ENCODE results near the gene CYFIP2.

CYFIP2 gene

DNA sequence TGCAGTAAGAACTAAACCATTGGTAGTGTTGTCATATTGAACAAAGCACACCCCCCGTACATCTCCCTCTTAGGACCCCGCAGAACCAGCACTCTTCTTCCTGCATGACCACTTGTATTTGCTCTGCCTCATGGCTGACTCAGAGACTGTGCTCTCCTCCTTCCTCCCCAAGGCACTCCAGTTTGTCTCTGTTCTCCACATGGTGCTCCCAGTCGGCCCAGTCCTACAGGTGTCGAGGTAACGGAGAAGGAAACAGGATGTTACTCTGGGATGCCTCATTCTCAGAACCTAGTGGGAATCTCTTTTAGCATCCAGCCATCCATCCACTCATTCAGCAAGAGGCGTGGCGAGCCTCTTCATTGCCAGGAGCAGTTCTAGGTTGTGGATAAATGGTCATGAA, 97.1 kb downstream of the CYFIP2 start:
- no peak for DNase-seq

- DNase-seq = no peak
Observed at GRCh38 chr5:157365732-157366131, 99.8 kb downstream of the CYFIP2 start.

GRCh38 chr5:157366741-157367674, 101.1 kb downstream of the CYFIP2 start:
- no peak for DNase-seq

DNA sequence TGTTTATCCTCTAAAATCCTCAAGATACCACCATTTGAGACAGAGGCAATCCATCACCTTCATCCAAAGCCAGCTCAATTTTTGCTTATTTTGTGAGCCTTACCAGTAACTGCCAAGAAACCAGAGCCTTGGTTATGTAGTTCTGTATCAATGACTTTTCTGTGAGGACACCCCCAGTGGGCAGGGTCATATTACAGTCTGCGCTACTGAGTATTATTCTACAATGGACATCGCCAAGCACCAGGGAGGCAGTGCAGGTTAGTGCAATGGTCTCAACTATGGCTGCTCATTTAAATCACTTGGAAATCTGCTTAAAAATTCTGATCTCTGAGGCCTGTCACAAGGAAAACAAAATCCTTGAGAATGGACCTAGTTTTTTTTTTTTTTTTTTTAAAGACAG, 103.6 kb downstream of the CYFIP2 start:
- DNase-seq = no peak

GRCh38 chr5:157370967-157371366, 105.0 kb downstream of the CYFIP2 start:
- no peak for DNase-seq

- DNase-seq = no peak
Observed at GRCh38 chr5:157371655-157372471, 105.9 kb downstream of the CYFIP2 start.

GRCh38 chr5:157372472-157372822, 106.5 kb downstream of the CYFIP2 start:
- DNase-seq = no peak

GRCh38 chr5:157378509-157378908, 112.6 kb downstream of the CYFIP2 start:
- DNase-seq = no peak

GRCh38 chr5:157379983-157380382, 114.1 kb downstream of the CYFIP2 start:
- DNase-seq = no peak

DNA sequence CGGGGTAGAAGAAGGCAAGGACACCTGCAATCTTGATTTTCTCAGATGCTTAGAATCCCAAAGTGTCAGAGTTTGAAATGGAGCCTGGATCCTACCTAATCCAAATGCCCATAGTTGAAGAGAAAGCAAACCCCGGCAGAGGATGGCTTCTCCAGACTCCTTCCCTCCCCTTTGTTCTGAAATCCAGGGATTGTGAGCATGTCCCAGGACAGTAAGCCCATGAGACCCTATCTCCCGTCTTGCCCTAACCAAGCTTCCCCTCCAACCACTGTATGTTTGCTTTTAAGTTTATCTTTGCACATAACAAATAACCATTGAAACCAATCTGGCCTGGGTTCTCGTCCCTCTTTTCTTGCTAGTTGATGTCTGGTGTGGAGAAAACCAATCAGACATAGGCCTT, 115.8 kb downstream of the CYFIP2 start:
- DNase-seq = no peak

DNA sequence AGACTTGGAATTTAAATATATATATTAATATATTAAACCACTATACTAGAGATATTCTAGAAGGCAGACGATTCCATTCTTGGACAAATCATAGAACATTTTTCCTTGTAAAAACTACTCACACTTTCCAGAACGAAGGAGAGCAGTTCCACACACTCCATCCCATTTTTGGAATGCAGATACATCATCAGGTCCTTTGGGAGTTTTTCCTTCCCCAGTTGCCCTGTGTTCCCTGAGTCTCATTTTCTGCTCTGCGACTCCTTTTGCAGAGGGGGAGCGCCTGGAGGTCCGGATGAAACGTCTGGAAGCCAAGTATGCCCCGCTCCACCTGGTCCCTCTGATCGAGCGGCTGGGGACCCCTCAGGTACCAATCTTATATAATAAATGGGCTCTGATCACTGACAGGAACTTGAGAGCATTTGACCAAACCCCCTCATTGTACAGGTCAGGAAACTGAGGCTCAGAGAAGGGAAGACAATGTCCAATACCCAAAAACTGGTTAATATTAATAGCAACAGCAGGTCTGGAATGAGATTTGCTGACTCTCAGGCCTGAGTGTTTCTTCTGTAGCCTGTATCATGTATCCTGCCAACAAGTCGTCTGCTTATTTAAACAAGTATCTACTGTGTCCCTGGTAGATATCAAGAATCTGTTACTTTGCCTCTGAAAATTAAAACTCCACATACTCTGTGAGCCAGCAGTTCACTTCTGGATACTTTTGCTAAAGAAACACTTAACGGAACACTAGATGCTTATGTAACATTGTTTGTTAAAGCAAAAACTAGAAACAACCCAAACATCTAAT, 117.3 kb downstream of the CYFIP2 start:
- DNase-seq = no peak

DNA sequence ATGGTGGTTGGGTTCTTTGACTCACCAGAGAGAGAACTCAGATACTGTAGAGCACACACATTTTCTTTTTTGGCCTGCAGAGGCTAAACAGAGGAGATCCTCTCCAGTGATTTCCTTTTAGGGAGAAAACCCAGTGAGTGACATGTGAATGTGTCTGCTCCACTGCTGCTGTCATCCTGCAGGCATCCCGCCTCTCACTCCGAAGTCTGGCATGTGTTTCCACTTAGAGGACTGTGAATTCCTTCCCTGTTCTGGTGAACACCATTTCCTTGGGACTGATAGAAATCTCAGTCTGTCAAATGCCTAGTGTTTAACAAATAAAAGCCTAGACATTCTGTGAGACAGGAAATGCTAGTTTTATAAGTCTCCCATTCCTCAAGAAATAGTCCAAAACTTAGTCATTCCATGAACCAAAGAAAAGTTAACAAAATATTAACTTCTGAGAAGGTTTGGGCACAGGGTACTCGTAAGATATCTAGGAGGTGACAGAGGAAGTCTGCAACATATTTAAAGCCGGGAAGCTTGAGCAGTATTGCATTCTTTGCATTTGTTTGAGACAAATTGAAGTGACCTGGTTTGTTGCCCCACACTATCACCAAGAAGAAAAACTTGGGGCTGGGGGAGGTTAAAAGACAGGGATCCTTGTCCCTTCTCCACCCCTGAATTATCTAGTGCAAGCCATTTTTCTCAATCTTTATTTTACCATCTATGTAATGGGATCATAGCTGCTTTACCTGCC, 119.2 kb downstream of the CYFIP2 start:
- no peak for DNase-seq

DNA sequence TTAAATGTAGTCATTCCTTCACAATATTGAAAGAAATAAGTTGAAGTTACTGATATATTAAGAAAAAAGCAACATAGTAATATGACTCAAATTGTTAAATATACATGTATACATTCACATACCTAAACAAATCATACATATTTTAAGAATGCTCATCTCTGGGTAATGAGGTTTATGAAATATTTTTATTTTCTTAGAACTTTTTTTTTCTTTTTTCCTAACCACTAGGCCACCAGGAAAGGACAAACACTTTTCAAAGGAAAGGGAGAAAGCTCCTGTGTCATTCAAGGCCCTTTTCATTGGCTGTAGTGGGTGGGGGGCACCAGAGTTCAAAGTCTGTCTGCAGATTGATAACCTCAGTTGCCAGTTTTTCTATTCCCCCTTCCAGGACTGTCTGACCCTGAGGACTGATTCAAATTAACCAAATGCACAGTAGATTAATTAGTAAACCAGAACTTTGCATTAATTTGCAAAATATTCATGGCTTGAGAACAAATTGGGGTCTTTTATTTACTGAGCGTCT, 121.2 kb downstream of the CYFIP2 start:
- no peak for DNase-seq

- DNase-seq = no peak
Observed at GRCh38 chr5:157387683-157388093, 121.8 kb downstream of the CYFIP2 start.

DNA sequence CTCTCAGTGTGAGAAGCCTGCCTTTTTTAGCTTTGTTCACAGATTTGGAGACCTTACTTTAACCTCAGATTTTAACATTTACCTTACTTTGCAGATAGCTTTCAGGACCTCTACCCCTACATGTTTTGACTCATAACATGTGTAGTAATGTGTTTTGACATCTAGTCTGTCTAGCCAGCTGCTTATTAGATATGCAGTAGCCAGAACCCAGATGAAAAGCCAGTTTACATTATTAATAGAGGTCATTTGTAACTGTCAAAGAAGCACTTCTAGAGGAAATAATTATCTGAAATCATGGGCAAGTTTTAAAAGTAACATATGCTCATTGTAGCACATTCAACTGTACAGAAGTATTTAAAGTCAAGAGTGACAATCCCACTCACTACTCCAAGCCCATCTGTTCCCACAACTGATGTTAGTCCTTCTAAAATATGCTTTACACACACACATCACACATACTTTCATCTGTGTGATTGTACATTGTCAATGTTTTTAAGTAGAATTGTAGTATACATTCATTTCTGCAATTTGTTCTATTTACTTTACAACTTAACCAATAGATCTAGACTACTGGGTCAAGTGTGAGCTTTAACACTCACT, 122.3 kb downstream of the CYFIP2 start:
- DNase-seq = no peak

DNA sequence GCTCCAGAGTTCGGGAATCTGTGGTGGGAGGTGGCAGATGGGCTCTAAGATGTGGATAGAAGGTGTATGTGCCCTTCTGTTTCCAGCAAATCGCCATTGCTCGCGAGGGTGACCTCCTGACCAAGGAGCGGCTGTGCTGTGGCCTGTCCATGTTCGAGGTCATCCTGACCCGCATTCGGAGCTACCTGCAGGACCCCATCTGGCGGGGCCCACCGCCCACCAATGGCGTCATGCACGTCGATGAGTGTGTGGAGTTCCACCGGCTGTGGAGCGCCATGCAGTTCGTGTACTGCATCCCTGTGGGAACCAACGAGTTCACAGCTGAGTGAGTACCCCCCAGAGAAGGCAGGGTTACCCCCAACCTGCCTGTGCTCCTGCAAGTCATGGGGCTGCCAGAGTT, 123.2 kb downstream of the CYFIP2 start:
- no peak for DNase-seq

GRCh38 chr5:157390133-157390532, 124.2 kb downstream of the CYFIP2 start:
- no peak for DNase-seq

DNA sequence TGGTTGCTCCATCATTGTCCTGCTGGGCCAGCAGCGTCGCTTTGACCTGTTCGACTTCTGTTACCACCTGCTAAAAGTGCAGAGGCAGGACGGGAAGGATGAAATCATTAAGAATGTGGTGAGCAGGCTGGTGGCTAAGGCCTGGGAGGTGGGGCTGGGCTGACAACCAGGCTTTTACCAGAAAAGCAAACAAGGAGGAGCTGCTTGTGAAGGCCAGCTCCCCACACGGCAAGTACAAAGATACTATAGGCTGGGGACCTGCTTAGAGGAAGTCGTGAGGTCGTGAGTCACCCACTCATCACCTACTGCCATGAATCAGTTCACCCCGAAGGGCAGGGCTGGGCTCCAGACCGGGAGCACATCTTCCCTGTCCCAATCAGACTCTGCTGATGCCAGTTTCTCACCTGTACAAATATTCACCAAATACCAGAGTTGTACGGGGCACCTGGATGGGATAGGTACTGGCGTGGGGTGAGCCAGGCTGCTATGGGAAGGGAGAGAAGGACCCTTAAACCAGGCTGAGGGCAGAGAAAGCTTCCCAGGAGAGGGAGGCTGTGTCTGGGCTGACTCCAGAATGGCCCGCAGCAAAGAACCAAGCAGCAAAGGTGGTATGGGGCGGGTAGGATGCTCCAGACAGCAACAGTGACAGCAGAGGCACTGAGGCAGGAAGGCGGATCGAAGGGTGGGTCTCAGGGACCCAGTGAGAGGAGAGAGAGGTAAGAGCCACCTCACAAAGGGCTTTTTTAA, 124.8 kb downstream of the CYFIP2 start:
- DNase-seq = peak; percentile 32 to 59

GRCh38 chr5:157398305-157398704, 132.4 kb downstream of the CYFIP2 start:
- no peak for DNase-seq

DNA sequence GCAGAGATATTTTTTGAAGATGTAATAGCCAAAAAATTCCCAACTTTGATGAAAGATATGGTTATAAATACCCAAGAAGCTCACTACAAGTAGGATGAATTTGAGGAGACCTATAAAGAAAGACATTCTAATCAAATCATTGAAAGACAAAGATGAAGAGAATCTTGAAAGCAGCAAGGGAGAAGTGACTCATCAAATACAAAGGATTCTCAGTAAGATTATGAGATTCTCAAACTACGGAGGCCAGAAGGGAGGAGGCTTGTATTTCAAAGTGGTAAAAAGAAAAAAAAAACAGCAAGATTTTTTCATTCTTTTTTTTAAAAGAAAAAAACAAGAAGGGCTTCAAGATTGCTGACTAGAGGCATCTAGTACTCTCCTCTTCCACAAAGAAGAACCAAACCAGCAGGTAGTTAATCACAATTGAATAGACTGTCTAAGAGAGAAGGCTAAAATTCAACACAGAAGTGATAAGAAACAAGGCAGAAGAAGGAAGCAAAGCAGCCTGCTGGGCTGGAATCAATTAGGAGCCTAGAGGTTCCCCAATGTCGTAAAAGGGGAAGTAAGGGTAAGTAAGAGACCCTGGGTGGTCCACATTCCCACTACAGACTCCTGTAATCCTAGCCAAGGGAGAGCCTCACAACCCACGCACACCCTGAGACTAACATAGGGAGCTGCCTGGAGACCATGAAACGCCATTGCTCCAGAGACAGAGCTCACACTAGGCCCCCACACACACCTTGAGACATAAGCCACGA, 135.0 kb downstream of the CYFIP2 start:
- DNase-seq = no peak

Measured in stimulated activated CD4-positive, alpha-beta T cell treated with anti-CD3 and anti-CD28 coated beads, Interleukin-2, amount 100 ng/mL, for 48 hours (primary cell).